GM12865 (cell line): ENCODE results near the gene ABLIM3.
A peak's percentile ranks its signal among the peaks of the same experiment; 100 is the strongest.

Experiments used
- DNase-seq: peaks from one replicate; pipeline ENCODE4 v3.0.0; 2010; ENCODE audit warnings: low read depth
- H3K4me3 ChIP-seq: 2 replicates; pipeline ENCODE4 v1.5.1; 2011; ENCODE audit warnings: mild to moderate bottlenecking, low read depth, low read length, control low read depth
- TF ChIP-seq, protein P1 (sequence below): IDR thresholded peaks from 2 replicates; pipeline ENCODE4 v1.5.1; 2011; ENCODE audit warnings: low read length, control low read depth, low read depth, inconsistent platforms; ENCODE audit not compliant: insufficient read depth; ENCODE audit errors: missing control alignments

The ABLIM3 gene

GRCh38 chr5:149162401-149163084 is 21.2 kb downstream of the ABLIM3 start:
- DNase-seq, result peak; percentile 50
- TF ChIP-seq, protein P1, sequence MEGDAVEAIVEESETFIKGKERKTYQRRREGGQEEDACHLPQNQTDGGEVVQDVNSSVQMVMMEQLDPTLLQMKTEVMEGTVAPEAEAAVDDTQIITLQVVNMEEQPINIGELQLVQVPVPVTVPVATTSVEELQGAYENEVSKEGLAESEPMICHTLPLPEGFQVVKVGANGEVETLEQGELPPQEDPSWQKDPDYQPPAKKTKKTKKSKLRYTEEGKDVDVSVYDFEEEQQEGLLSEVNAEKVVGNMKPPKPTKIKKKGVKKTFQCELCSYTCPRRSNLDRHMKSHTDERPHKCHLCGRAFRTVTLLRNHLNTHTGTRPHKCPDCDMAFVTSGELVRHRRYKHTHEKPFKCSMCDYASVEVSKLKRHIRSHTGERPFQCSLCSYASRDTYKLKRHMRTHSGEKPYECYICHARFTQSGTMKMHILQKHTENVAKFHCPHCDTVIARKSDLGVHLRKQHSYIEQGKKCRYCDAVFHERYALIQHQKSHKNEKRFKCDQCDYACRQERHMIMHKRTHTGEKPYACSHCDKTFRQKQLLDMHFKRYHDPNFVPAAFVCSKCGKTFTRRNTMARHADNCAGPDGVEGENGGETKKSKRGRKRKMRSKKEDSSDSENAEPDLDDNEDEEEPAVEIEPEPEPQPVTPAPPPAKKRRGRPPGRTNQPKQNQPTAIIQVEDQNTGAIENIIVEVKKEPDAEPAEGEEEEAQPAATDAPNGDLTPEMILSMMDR, result no peak
- no peak overlapping the region for H3K4me3 ChIP-seq

- no peak overlapping the region for H3K4me3 ChIP-seq
- TF ChIP-seq, protein P1, result no peak
- DNase-seq, result no peak
Observed at GRCh38 chr5:149164731-149165130, 23.4 kb downstream of the ABLIM3 start.

GRCh38 chr5:149166128-149166527 is 24.8 kb downstream of the ABLIM3 start:
- TF ChIP-seq, protein P1, result no peak
- H3K4me3 ChIP-seq, result no peak overlapping the region
- DNase-seq, result no peak

GRCh38 chr5:149166591-149167100 is 25.4 kb downstream of the ABLIM3 start:
- no peak for DNase-seq
- H3K4me3 ChIP-seq, result no peak overlapping the region
- TF ChIP-seq, protein P1, result no peak

GRCh38 chr5:149168276-149168906 is 27.1 kb downstream of the ABLIM3 start:
- H3K4me3 ChIP-seq, result no peak overlapping the region
- TF ChIP-seq, protein P1, result no peak
- no peak for DNase-seq

DNA sequence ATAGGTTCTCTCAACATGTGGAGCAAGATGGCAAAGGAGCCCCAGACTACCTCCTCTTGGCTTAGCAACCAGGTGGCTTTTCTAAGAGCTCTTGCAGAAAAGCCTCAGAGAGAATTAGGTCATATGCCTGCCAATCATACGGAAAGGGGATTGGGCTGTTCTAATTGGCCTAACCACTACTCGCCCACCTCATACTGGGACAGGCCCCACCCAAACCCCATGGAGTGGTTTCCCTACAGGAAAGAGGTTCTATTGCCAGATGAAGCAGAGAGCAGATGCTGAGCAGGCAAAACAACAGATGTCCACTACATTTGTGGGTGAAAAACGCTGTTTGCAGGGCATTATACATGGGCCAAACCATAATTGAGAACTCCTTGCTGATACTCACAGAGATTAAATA is 29.0 kb downstream of the ABLIM3 start:
- no peak for DNase-seq
- no peak overlapping the region for H3K4me3 ChIP-seq
- TF ChIP-seq, protein P1, result no peak

- H3K4me3 ChIP-seq, result no peak overlapping the region
- TF ChIP-seq, protein P1, result no peak
- peak; percentile 49 for DNase-seq
Observed at GRCh38 chr5:149172261-149172660, 31.0 kb downstream of the ABLIM3 start.
